WTC11 (cell line): Measurements from ENCODE around the gene CD300E. TPM values are rescaled to one million over a fixed set of nuclear protein-coding genes. Genes with fewer than 3 reads are reported as not detected.
A peak's percentile ranks its signal among the peaks of the same experiment; 100 is the strongest.
"Not testable (repeated sequence)": the region's sequence is repeated elsewhere in the genome, so short reads cannot be mapped to it uniquely, and the experiment has no call there.

Experiments
- ATAC-seq: fragments of 200-7000 bp; cut with Tn5 transposase; 2 replicates; pipeline ENCODE4 v1.10.0; 2021; ENCODE audit warnings: mild to moderate bottlenecking, moderate library complexity
- CTCF ChIA-PET: fragments of 300-600 bp; sonication (Branson Sonifier 250); formaldehyde crosslinking; loops from one replicate; lab custom pipeline; 2021; ENCODE audit warnings: antibody characterized with exemption; lab: Charles Lee
- POLR2A ChIA-PET: fragments of 350-600 bp; sonication (Branson Sonifier 250); formaldehyde crosslinking; loops from one replicate; lab custom pipeline; 2021; ENCODE audit warnings: antibody characterized with exemption; lab: Charles Lee
- DNase-seq: peaks from one replicate; pipeline ENCODE4 v3.0.0; 2021; ENCODE audit warnings: low spot score
- H3K27ac Mint-ChIP-seq: 2 replicates; pipeline ENCODE4 v1.8.0; 2021; ENCODE audit warnings: mixed read lengths
- H3K27me3 Mint-ChIP-seq: 2 replicates; pipeline ENCODE4 v1.8.0; 2021; ENCODE audit warnings: low read depth, mild to moderate bottlenecking, moderate library complexity, mixed read lengths
- H3K36me3 Mint-ChIP-seq: 2 replicates; pipeline ENCODE4 v1.8.0; 2021; ENCODE audit warnings: mixed read lengths
- H3K4me1 Mint-ChIP-seq: 2 replicates; pipeline ENCODE4 v1.8.0; 2022; ENCODE audit warnings: mixed read lengths
- H3K4me3 Mint-ChIP-seq: 2 replicates; pipeline ENCODE4 v1.8.0; 2021; ENCODE audit warnings: mild to moderate bottlenecking, moderate library complexity, mixed read lengths
- H3K9me3 Mint-ChIP-seq: 2 replicates; pipeline ENCODE4 v1.8.0; 2021; ENCODE audit warnings: mixed read lengths
- ATF3 ChIP-seq: sonication (generic); formaldehyde crosslinking; conservative IDR thresholded peaks from 2 replicates; pipeline ENCODE4 v1.8.1; 2022; ENCODE audit warnings: mild to moderate bottlenecking, missing genetic modification reagents
- E2F4 ChIP-seq: sonication (generic); formaldehyde crosslinking; IDR thresholded peaks from 2 replicates; pipeline ENCODE4 v1.8.1; 2022; ENCODE audit warnings: low read depth, mild to moderate bottlenecking, moderate library complexity, missing genetic modification reagents, borderline replicate concordance
- FOXJ3 ChIP-seq: sonication (generic); formaldehyde crosslinking; IDR thresholded peaks from 2 replicates; pipeline ENCODE4 v1.9.0; 2021; ENCODE audit warnings: missing genetic modification reagents, mild to moderate bottlenecking, borderline replicate concordance
- FOXP4 ChIP-seq: sonication (generic); formaldehyde crosslinking; IDR thresholded peaks from 2 replicates; pipeline ENCODE4 v1.8.0; 2022; ENCODE audit warnings: mild to moderate bottlenecking, missing genetic modification reagents
- GTF2I ChIP-seq: fragments of 250-450 bp; sonication (Bioruptor Pico); conservative IDR thresholded peaks from 2 replicates; pipeline ENCODE4 v1.4.0; 2021; ENCODE audit warnings: mild to moderate bottlenecking
- HMGXB4 ChIP-seq: sonication (generic); formaldehyde crosslinking; IDR thresholded peaks from 2 replicates; pipeline ENCODE4 v1.8.1; 2023; ENCODE audit warnings: mild to moderate bottlenecking, moderate library complexity, missing genetic modification reagents
- JUN ChIP-seq: sonication (generic); formaldehyde crosslinking; IDR thresholded peaks from 2 replicates; pipeline ENCODE4 v1.8.0; 2023; ENCODE audit warnings: mild to moderate bottlenecking, missing genetic modification reagents
- KAT7 ChIP-seq: sonication (generic); formaldehyde crosslinking; IDR thresholded peaks from 2 replicates; pipeline ENCODE4 v1.8.1; 2023; ENCODE audit warnings: missing genetic modification reagents, mild to moderate bottlenecking, borderline replicate concordance
- NR3C1 ChIP-seq: sonication (generic); formaldehyde crosslinking; conservative IDR thresholded peaks from 2 replicates; pipeline ENCODE4 v1.8.1; 2023; ENCODE audit warnings: low read depth, mild to moderate bottlenecking, missing genetic modification reagents
- OVOL2 ChIP-seq: fragments of 250-450 bp; sonication (Bioruptor Pico); IDR thresholded peaks from 2 replicates; pipeline ENCODE4 v1.9.0; 2021; ENCODE audit warnings: mild to moderate bottlenecking, borderline replicate concordance
- PRDM15 ChIP-seq: sonication (generic); formaldehyde crosslinking; IDR thresholded peaks from 2 replicates; pipeline ENCODE4 v1.8.0; 2022; ENCODE audit warnings: missing genetic modification reagents
- RELA ChIP-seq: sonication (generic); formaldehyde crosslinking; IDR thresholded peaks from 2 replicates; pipeline ENCODE4 v1.8.1; 2022; ENCODE audit warnings: missing genetic modification reagents, mild to moderate bottlenecking, borderline replicate concordance
- SMAD4 ChIP-seq: sonication (generic); formaldehyde crosslinking; IDR thresholded peaks from 2 replicates; pipeline ENCODE4 v1.8.0; 2022; ENCODE audit warnings: mild to moderate bottlenecking, missing genetic modification reagents
- USF2 ChIP-seq: sonication (generic); formaldehyde crosslinking; IDR thresholded peaks from 2 replicates; pipeline ENCODE4 v1.8.1; 2023; ENCODE audit warnings: mild to moderate bottlenecking, missing genetic modification reagents, moderate library complexity
- ZMAT4 ChIP-seq: fragments of 250-450 bp; sonication (Bioruptor Pico); IDR thresholded peaks from 2 replicates; pipeline ENCODE4 v1.9.0; 2021; ENCODE audit warnings: mild to moderate bottlenecking
- ZNF281 ChIP-seq: sonication (generic); formaldehyde crosslinking; IDR thresholded peaks from 2 replicates; pipeline ENCODE4 v1.8.0; 2023; ENCODE audit warnings: mild to moderate bottlenecking, missing genetic modification reagents
- ZNF396 ChIP-seq: fragments of 250-450 bp; sonication (Bioruptor Pico); IDR thresholded peaks from 2 replicates; pipeline ENCODE4 v1.8.0; 2021; ENCODE audit warnings: mild to moderate bottlenecking, moderate library complexity, borderline replicate concordance
- ZNF671 ChIP-seq: fragments of 250-450 bp; sonication (Bioruptor Pico); IDR thresholded peaks from 2 replicates; pipeline ENCODE4 v1.8.0; 2021; ENCODE audit warnings: mild to moderate bottlenecking
- total RNA-seq: library from RNA; stranded (reverse); gene quantifications from 3 replicates; pipeline ENCODE4 v1.2.3, GENCODE V29; 2021

The CD300E gene
- total RNA-seq, 1 experiment from 2014 or later = not detected

GRCh38 chr17:74631468-74632450 is 8.2 kb upstream of the CD300E start (continued):
- TF ChIP-seq PRDM15 = peak; percentile 71
- no peak for TF ChIP-seq KAT7 (CRISPR knock-in tag)
- TF ChIP-seq FOXP4 (CRISPR knock-in tag) = no peak
- TF ChIP-seq OVOL2 (CRISPR knock-in tag) = no peak

GRCh38 chr17:74630251-74630650 is 6.7 kb upstream of the CD300E start:
- Mint-ChIP-seq H3K9me3 (peaks cover 17% of the 10 kb centered on the region), H3K4me1 (peaks cover 37% of the 10 kb centered on the region), H3K27me3 (peaks cover 29% of the 10 kb centered on the region)
- H3K27ac Mint-ChIP-seq, ATAC-seq, H3K36me3 Mint-ChIP-seq, POLR2A ChIA-PET, DNase-seq, H3K4me3 Mint-ChIP-seq: not testable (repeated sequence)
- CTCF ChIA-PET = interaction anchor here (0.8 to 1.2 kb wide), 2 partner anchors 64 kb away, joined by 4 read pairs; no protein-coding TSS in a partner anchor

GRCh38 chr17:74625661-74626060 is 2.1 kb upstream of the CD300E start:
- H3K36me3 Mint-ChIP-seq = no peaks in the 10 kb centered on the region
- ATAC-seq = no peak
- H3K9me3 Mint-ChIP-seq = peaks cover 21% of the 10 kb centered on the region
- no peak for DNase-seq
- H3K4me1 Mint-ChIP-seq = peaks cover 4% of the 10 kb centered on the region
- H3K27ac Mint-ChIP-seq = no peak overlapping the region
- ChIA-PET CTCF (no interaction called here), POLR2A (no interaction called here)
- H3K4me3 Mint-ChIP-seq = no peak overlapping the region
- peaks cover 55% of the 10 kb centered on the region for H3K27me3 Mint-ChIP-seq
- TF ChIP-seq RELA (CRISPR knock-in tag) (no peak), ZMAT4 (CRISPR knock-in tag) (no peak), FOXJ3 (no peak), ZNF396 (CRISPR knock-in tag) (no peak), GTF2I (CRISPR knock-in tag) (no peak), NR3C1 (no peak), E2F4 (no peak), ZNF281 (CRISPR knock-in tag) (no peak), USF2 (CRISPR knock-in tag) (no peak), ZNF671 (CRISPR knock-in tag) (no peak), ATF3 (CRISPR knock-in tag) (no peak), HMGXB4 (CRISPR knock-in tag) (no peak), SMAD4 (CRISPR knock-in tag) (no peak), JUN (no peak)
